SIG-M5 treated with dmso at 0.1 percent for 504 hours (cell line): ENCODE measurements around the gene CDH2.

Source experiments
- DNase-seq: peaks from one replicate; lab custom pipeline; 2025; ENCODE audit not compliant: unreplicated experiment; lab: John Stamatoyannopoulos, UW

CDH2 gene

DNA sequence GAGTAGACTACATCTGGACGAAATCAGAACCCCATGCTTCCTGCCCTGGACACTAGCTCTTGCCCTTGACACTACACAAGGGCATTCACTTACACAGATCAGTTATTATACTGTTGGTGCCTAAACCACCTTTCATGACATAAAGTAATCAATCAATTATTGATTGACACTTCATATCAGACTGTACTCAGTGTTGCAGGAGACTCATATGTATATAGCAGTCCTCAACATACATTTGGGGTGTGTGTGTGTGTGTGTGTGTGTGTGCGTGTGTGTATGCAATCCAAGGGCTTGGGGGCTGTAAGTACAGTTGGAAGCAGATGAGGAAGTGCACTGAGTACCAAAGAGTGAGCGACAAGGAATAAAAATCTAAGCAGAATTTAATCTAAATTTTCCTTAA, 5.1 kb downstream of the CDH2 start:
- DNase-seq = no peak

- DNase-seq = no peak
Measured at GRCh38 chr18:28168725-28169124, 8.2 kb downstream of the CDH2 start.

GRCh38 chr18:28167835-28168349, 9.0 kb downstream of the CDH2 start:
- DNase-seq = no peak

DNA sequence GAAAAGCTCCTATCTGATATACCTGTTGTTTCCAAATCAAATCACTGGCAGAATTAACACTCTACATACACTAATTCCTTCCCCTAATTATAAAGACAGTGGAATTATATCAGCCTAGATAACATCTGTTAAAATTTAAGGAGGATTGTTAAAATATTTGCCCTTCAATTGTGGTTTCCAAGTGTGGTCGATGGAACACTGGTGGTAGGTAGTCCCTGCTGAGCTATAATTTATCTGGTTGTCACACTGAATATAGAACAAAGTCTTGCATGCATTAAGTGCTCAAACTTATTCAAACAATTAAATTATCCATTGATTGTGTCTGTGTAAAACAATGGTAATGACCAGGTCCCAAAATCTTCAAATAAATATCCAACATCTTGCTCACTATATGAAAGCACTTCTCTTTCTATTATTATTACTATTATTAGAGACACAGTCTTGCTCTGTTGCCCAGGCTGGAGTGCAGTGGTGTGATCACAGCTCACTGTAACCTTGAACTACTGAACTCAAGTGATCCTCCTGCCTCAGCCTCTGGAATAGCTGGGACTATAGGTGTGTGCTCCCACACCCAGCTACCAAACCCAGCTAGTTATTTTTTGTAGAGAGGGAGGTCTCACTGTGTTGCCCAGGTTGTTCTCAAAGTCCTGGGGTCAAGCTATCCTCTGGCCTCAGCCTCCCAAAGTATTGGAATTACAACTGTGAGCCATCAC, 12.0 kb downstream of the CDH2 start:
- DNase-seq = no peak

DNA sequence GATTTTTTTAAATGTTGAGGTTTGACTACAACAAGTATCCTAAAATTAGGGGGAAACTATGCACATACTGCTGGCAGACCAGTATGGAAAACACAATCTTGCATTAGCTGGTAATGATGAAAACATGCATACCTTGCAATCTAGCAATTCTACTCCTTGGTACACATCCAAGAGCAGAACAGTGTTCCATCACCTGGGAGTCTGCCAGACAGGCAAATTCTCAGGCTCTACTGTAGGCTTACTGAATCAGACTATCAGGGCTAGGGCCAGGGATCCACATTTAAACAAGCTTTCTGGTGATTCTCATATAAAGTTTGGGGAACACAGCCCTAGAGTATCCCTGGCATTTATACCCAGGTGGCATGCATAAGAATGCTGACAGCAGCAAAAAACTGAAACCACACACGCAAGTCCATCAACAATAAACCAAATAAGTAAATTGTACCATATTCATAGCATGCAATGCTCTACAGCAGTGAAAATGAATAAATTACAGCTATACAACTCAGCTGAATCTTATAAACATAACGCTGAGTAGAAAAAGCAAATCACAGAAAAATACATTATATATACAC, 13.6 kb downstream of the CDH2 start:
- DNase-seq = no peak

GRCh38 chr18:28161608-28162599, 15.0 kb downstream of the CDH2 start:
- DNase-seq = no peak

DNA sequence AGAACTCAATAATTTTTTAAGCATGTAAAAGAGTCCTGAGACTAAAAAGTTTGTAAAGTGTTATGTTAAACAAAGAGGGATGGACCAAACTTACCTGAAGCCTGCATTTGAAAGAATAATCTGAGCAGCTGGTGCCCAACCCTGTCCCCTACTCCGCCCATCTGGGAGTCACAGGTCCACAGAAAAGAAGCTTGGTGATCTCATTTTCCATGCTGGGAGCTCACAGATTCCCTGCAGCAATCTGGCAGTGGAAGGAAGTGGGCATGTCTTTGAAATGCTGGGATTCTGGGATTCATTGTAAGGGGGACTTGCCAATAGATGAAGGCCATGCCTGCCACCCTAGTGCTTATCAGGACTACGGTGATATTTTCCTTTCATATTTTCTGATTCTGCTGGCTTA, 17.9 kb downstream of the CDH2 start:
- no peak for DNase-seq

GRCh38 chr18:28158083-28158581, 18.8 kb downstream of the CDH2 start:
- no peak for DNase-seq

- no peak for DNase-seq
Measured at GRCh38 chr18:28153485-28154065, 23.4 kb downstream of the CDH2 start.

DNA sequence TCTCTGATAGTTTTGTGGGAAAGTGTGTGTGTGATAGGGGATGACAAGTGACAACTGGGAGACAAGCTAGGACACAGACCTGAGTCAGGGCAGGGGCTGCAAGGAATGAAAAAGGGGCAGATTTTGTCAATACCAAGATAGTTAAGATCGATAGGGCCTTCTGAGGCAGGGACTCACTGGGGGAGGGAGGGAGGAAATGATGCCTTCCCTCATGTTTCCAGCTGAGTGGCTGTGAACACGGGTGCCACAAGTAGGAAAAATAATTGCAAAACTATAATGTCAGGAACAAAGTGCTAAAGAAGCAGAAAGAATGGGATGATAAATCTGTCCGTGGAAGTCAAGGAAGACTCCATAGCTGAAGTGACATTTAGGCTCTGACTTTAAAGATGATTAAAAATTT, 24.2 kb downstream of the CDH2 start:
- DNase-seq = no peak

- no peak for DNase-seq
Measured at GRCh38 chr18:28152354-28152753, 24.6 kb downstream of the CDH2 start.

- no peak for DNase-seq
Measured at GRCh38 chr18:28151434-28151833, 25.5 kb downstream of the CDH2 start.

DNA sequence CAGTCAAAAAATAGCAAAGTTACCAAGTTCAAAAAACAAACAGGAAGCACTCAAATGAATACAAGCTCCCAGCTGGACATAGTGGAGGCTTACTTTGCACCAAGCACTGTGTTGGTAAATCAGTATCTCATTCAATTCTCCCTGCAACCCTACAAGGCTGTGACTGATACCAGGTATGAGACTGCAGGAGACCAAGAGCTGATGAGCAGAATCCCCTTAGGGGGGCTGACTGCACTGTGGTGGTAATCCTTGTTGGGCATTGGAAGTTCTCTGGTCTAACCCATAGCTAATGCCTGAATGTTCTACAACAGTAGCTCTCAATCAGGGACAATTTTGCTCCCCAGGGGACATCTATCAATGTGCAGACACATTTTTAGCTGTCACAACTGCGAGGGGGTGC, 26.0 kb downstream of the CDH2 start:
- no peak for DNase-seq

- DNase-seq = no peak
Measured at GRCh38 chr18:28149810-28150420, 27.0 kb downstream of the CDH2 start.

DNA sequence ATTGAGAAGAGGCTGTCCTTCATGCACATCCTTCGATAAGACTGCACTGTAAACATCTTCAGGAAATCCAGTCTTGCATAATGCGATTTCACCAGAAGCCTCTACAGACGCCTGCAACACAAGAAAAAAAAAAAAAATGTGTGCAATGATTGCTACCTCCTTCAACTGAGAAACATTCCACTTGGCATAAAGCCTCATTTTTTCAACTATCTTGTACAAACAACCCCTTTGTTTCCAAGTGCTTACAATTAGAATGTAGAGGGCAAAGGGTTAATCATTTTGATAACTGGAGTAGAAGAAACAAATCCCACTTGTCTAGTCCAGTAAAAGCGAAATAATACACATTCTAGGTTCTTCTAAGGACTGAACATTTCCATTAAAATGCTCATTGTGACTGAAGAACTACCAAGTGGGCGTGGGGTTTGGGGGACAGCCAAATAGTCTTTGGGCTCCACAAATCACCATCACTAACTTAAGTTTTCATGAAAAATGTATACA, 29.2 kb downstream of the CDH2 start:
- no peak for DNase-seq

GRCh38 chr18:28143725-28144124, 33.2 kb downstream of the CDH2 start:
- DNase-seq = no peak

DNA sequence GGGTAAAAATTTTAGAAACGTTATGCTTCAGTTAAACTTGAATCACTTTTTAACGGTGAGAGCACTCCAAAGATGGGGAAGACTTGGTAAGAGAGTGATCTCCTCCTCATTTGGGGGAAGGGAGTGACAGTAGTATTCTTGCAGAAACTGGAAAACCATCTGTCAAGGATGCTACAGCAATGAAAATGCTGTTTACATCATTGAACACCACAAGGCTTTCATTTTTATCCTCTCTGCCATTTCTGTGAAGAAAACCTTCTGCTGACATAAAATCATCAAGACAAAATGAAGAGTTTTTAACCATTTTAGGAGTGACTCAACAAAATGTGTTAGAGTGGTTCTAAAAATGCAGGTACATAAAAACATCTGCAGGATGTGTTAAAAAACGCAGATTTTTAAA, 38.1 kb downstream of the CDH2 start:
- DNase-seq = no peak

- DNase-seq = no peak
Measured at GRCh38 chr18:28136071-28136470, 40.9 kb downstream of the CDH2 start.

GRCh38 chr18:28134774-28135173, 42.2 kb downstream of the CDH2 start:
- DNase-seq = no peak

GRCh38 chr18:28132084-28132483, 44.8 kb downstream of the CDH2 start:
- no peak for DNase-seq

DNA sequence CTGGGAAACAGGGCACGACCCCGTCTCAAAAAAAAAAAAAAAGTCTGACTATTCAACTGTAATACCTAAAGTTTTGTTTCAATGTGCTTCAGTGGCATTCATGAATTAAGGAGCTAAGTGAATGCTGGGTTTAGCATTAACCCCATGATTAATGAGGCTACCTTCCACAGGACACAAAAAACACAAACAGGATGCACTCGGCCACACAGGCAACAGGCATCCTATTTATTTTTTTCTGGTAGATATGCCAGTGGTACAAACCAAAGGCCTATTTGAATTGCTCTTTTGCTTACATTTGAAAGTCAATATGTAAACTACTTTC, 48.3 kb downstream of the CDH2 start:
- no peak for DNase-seq
